ENCODE data around the gene DLGAP4.

DNA sequence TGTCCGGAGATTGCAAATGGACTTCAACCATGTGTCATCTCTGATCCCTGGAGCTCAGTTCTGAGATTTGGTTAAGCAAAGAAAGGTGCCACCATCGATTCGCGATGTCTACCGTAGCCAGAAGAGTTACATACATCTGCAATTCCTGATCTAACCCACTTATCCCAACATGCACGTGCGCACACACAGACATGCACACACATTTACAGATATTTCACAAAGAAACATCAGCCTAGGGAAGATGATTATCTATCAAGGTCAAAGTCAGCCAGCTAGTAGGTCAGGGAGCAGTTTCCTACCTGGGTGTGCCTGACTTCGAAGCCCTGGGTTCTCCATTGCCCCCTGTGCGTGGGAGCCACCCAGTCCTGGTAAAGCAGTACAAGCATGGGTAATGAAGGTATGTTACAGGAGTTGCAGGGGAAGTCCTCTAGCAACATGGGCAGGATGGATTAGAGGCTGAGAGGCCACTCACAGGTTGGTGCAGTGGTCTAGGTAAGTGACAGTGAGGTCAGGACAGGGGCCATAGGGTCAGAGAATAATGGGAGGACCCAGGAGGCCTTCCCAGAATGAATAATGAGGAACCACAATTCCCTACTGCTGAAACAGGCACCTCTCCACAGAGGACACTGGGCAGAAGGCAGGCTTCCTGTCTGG lies 150.0 kb downstream of the DLGAP4 start:
- TF ChIP-seq, protein P1, sequence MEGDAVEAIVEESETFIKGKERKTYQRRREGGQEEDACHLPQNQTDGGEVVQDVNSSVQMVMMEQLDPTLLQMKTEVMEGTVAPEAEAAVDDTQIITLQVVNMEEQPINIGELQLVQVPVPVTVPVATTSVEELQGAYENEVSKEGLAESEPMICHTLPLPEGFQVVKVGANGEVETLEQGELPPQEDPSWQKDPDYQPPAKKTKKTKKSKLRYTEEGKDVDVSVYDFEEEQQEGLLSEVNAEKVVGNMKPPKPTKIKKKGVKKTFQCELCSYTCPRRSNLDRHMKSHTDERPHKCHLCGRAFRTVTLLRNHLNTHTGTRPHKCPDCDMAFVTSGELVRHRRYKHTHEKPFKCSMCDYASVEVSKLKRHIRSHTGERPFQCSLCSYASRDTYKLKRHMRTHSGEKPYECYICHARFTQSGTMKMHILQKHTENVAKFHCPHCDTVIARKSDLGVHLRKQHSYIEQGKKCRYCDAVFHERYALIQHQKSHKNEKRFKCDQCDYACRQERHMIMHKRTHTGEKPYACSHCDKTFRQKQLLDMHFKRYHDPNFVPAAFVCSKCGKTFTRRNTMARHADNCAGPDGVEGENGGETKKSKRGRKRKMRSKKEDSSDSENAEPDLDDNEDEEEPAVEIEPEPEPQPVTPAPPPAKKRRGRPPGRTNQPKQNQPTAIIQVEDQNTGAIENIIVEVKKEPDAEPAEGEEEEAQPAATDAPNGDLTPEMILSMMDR (IDR thresholded peaks at IDR 0.05 in 8 of 11, conservative IDR thresholded peaks at IDR 0.05 in 3 of 11) = no peak
- no peak for TF ChIP-seq POLR2A (IDR thresholded peaks at IDR 0.05)
